OCI-LY1 (cell line): ENCODE data around the gene SLC39A5.

Experiments used
- H2AFZ ChIP-seq: fragments of 200-600 bp; sonication (generic), shearing (Covaris generic); 2 replicates; pipeline ENCODE4 v1.6.0; 2014; ENCODE audit warnings: antibody characterized with exemption, mild to moderate bottlenecking, low read length
- H3F3A ChIP-seq: fragments of 200-600 bp; sonication (generic), shearing (Covaris generic); 2 replicates; pipeline ENCODE4 v1.6.0; 2014; ENCODE audit warnings: mild to moderate bottlenecking, antibody characterized with exemption, low read length, moderate library complexity; ENCODE audit not compliant: insufficient read depth
- H3K27ac ChIP-seq: fragments of 200-600 bp; sonication (generic); 2 replicates; pipeline ENCODE4 v1.5.1; 2014; ENCODE audit warnings: low read length, mixed run types, mild to moderate bottlenecking, low read depth; ENCODE audit not compliant: poor library complexity, severe bottlenecking
- H3K27me3 ChIP-seq: fragments of 200-600 bp; sonication (generic); 2 replicates; pipeline ENCODE4 v1.6.0; 2014; ENCODE audit warnings: antibody characterized with exemption, mild to moderate bottlenecking, low read length, moderate library complexity; ENCODE audit not compliant: insufficient read depth
- H3K36me3 ChIP-seq: fragments of 200-600 bp; sonication (generic); 2 replicates; pipeline ENCODE4 v1.6.1; 2014; ENCODE audit warnings: mild to moderate bottlenecking, antibody characterized with exemption, low read length, moderate library complexity, mixed read lengths; ENCODE audit not compliant: insufficient read depth
- H3K4me1 ChIP-seq: fragments of 200-600 bp; sonication (generic); 2 replicates; pipeline ENCODE4 v1.5.1; 2014; ENCODE audit warnings: mild to moderate bottlenecking, low read length, moderate library complexity; ENCODE audit not compliant: insufficient read depth, severe bottlenecking
- H3K4me2 ChIP-seq: fragments of 200-600 bp; sonication (generic), shearing (Covaris generic); 2 replicates; pipeline ENCODE4 v1.6.1; 2014; ENCODE audit warnings: low read length
- H3K4me3 ChIP-seq: fragments of 200-600 bp; sonication (generic); 2 replicates; pipeline ENCODE4 v1.5.1; 2014; ENCODE audit warnings: low read length, low read depth, mild to moderate bottlenecking, mixed read lengths; ENCODE audit not compliant: poor library complexity, severe bottlenecking
- H3K79me2 ChIP-seq: fragments of 200-600 bp; shearing (Covaris generic); 2 replicates; pipeline ENCODE4 v1.6.1; 2016; ENCODE audit warnings: mixed run types, low read length, mixed read lengths; ENCODE audit not compliant: insufficient read depth
- H3K9ac ChIP-seq: fragments of 200-600 bp; sonication (generic), shearing (Covaris generic); 2 replicates; pipeline ENCODE4 v1.6.1; 2014; ENCODE audit warnings: mild to moderate bottlenecking, low read length, mixed read lengths
- H3K9me2 ChIP-seq: fragments of 200-600 bp; sonication (generic), shearing (Covaris generic); 2 replicates; pipeline ENCODE4 v1.6.1; 2014; ENCODE audit warnings: low read depth, mild to moderate bottlenecking, low read length, mixed read lengths
- H3K9me3 ChIP-seq: fragments of 200-600 bp; shearing (Covaris generic); 2 replicates; pipeline ENCODE4 v1.6.1; 2014; ENCODE audit warnings: low read length, mixed read lengths
- H4K20me1 ChIP-seq: fragments of 200-600 bp; sonication (generic), shearing (Covaris generic); 2 replicates; pipeline ENCODE4 v1.6.0; 2016; ENCODE audit warnings: mild to moderate bottlenecking, low read length; ENCODE audit not compliant: insufficient read depth
- CTCF ChIP-seq: fragments of 200-600 bp; sonication (generic), shearing (Covaris generic); IDR thresholded peaks from 2 replicates; pipeline ENCODE4 v1.5.1; 2017; ENCODE audit warnings: mild to moderate bottlenecking, antibody characterized with exemption, low read length, moderate library complexity, mixed read lengths
- EZH2 ChIP-seq: fragments of 200-600 bp; sonication (generic), shearing (Covaris generic); IDR thresholded peaks from 2 replicates; pipeline ENCODE4 v1.8.0; 2017; ENCODE audit warnings: borderline replicate concordance, mixed run types, mild to moderate bottlenecking, antibody characterized with exemption, low read length, moderate library complexity, mixed read lengths

Gene SLC39A5

DNA sequence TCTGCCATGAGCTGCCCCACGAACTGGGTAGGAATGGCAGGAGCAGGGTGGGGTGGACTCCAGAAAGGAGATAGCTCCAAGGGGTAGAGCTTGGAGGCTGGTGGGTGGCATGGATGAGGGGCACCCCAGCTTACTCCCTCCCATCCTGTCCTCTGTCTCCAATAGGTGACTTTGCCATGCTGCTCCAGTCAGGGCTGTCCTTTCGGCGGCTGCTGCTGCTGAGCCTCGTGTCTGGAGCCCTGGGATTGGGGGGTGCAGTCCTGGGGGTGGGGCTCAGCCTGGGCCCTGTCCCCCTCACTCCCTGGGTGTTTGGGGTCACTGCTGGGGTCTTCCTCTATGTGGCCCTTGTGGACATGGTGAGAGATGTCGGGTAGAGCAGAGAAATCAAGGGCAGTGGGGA is 7.1 kb downstream of the SLC39A5 start:
- Histone ChIP-seq H3K27me3 (no peaks in the 10 kb centered on the region), H3K79me2 (no peaks in the 10 kb centered on the region), H3K9me2 (no peaks in the 10 kb centered on the region), H3K4me3 (no peak overlapping the region), H3K4me2 (no peak overlapping the region), H4K20me1 (no peaks in the 10 kb centered on the region), H3F3A (no peaks in the 10 kb centered on the region), H2AFZ (no peak overlapping the region), H3K27ac (no peak overlapping the region), H3K4me1 (no peaks in the 10 kb centered on the region), H3K9me3 (no peaks in the 10 kb centered on the region), H3K36me3 (peaks cover 25% of the 10 kb centered on the region), H3K9ac (no peak overlapping the region)
- TF ChIP-seq EZH2 (no peak), CTCF (no peak)

- H2AFZ ChIP-seq = no peak overlapping the region
- no peaks in the 10 kb centered on the region for H3K79me2 ChIP-seq
- no peaks in the 10 kb centered on the region for H3K9me2 ChIP-seq
- H3K27ac ChIP-seq = no peak overlapping the region
- no peak overlapping the region for H3K4me2 ChIP-seq
- H3K9ac ChIP-seq = no peak overlapping the region
- H3K36me3 ChIP-seq = peaks cover 30% of the 10 kb centered on the region
- TF ChIP-seq CTCF = no peak
- no peak for TF ChIP-seq EZH2
- H4K20me1 ChIP-seq = no peaks in the 10 kb centered on the region
- no peak overlapping the region for H3K4me3 ChIP-seq
- no peaks in the 10 kb centered on the region for H3F3A ChIP-seq
- H3K4me1 ChIP-seq = peaks cover 3% of the 10 kb centered on the region
- H3K9me3 ChIP-seq = no peaks in the 10 kb centered on the region
- no peaks in the 10 kb centered on the region for H3K27me3 ChIP-seq
These were observed 7.7 kb downstream of the SLC39A5 start for GRCh38 chr12:56237552-56237951.

DNA sequence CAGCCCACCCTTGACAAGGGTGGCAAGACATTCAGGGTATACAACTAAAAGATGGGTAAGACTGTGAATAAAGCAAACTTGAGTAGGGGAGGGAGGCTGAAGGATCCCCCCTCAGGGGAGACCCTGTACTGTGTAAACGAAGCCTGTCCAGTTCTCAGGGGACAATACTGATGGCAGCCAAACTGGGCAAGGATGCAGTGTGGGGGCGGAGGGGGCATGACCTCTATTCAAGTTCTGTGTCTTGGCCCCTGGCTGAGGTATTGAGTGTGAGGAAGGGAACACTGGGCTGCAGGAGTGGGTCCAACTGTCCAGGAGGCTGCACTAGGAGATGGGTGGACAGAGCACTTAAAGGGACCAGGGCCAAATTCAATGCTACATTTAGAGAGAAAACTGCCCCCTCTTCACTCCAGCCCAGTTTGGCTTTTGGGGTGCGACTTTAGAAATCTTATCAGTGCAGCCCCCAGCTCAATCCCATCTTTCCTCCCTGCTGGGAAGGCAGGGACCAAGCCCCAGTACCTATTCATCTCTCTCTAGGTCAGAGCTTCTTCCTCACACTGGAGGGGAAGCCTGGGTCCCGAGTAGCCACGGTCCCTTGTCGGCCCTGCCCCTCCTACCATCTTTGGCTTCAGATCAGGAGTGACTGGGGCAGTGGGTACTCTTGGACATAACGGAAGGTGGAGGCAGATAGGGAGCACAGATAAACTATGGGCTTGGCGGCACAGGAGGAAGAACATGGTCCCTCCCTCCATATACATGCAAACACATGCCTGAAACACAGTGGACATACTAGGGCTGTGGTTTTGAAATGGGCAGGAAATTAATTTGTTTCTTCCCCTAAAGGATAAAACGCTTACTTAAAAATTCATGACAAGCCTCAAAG is 11.8 kb downstream of the SLC39A5 start:
- no peaks in the 10 kb centered on the region for H3K27me3 ChIP-seq
- H3K4me2 ChIP-seq = no peak overlapping the region
- H2AFZ ChIP-seq = no peak overlapping the region
- no peaks in the 10 kb centered on the region for H3K9me3 ChIP-seq
- H3K79me2 ChIP-seq = no peaks in the 10 kb centered on the region
- H3K4me3 ChIP-seq = no peak overlapping the region
- no peaks in the 10 kb centered on the region for H3K9me2 ChIP-seq
- no peak for TF ChIP-seq CTCF
- TF ChIP-seq EZH2 = no peak
- H3F3A ChIP-seq = no peaks in the 10 kb centered on the region
- no peaks in the 10 kb centered on the region for H4K20me1 ChIP-seq
- H3K36me3 ChIP-seq = peaks cover 68% of the 10 kb centered on the region
- peaks cover 6% of the 10 kb centered on the region for H3K4me1 ChIP-seq
- H3K9ac ChIP-seq = no peak overlapping the region
- no peak overlapping the region for H3K27ac ChIP-seq
